Activated CD8-positive, alpha-beta memory T cell treated with anti-CD3 and anti-CD28 coated beads, Interleukin-2, amount 50 U/mL, for 48 hours (primary cell): ENCODE results near the gene COPS7A.
"Not testable (repeated sequence)": the region's sequence is repeated elsewhere in the genome, so short reads cannot be mapped to it uniquely, and the experiment has no call there.

ENCODE experiments used
- DNase-seq: peaks from one replicate; pipeline ENCODE4 v3.0.0-alpha.2; 2020

COPS7A gene

GRCh38 chr12:6703631-6704030 lies 20.2 kb upstream of the COPS7A start:
- no peak for DNase-seq

- DNase-seq, result not testable (repeated sequence)
These were observed 15.5 kb upstream of the COPS7A start for GRCh38 chr12:6708351-6708750.

GRCh38 chr12:6708960-6709394 lies 14.9 kb upstream of the COPS7A start:
- DNase-seq, result peak; percentile 60

GRCh38 chr12:6716031-6716873 lies 7.6 kb upstream of the COPS7A start:
- DNase-seq, result not testable (repeated sequence)

- DNase-seq, result no peak
These were observed 6.9 kb upstream of the COPS7A start for GRCh38 chr12:6716874-6717437.

- no peak for DNase-seq
These were observed 983 bp upstream of the COPS7A start for GRCh38 chr12:6722863-6723262.

- DNase-seq, result peak; percentile 70
These were observed 557 bp downstream of the COPS7A start for GRCh38 chr12:6724409-6724797.

GRCh38 chr12:6725350-6725749 lies 1.5 kb downstream of the COPS7A start:
- DNase-seq, result no peak

GRCh38 chr12:6729186-6729585 lies 5.3 kb downstream of the COPS7A start:
- no peak for DNase-seq

GRCh38 chr12:6730169-6730568 lies 6.3 kb downstream of the COPS7A start:
- no peak for DNase-seq

GRCh38 chr12:6734506-6735387 lies 10.9 kb downstream of the COPS7A start:
- DNase-seq, result no peak

- no peak for DNase-seq
These were observed 11.8 kb downstream of the COPS7A start for GRCh38 chr12:6735448-6736191.

- DNase-seq, result no peak
These were observed 12.9 kb downstream of the COPS7A start for GRCh38 chr12:6736754-6737153.

GRCh38 chr12:6742080-6742479 lies 18.2 kb downstream of the COPS7A start:
- not testable (repeated sequence) for DNase-seq

GRCh38 chr12:6742834-6743233 lies 19.0 kb downstream of the COPS7A start:
- DNase-seq, result no peak

- DNase-seq, result not testable (repeated sequence)
These were observed 19.5 kb downstream of the COPS7A start for GRCh38 chr12:6743300-6743699.

- no peak for DNase-seq
These were observed 22.1 kb downstream of the COPS7A start for GRCh38 chr12:6745741-6746525.

- DNase-seq, result no peak
These were observed 23.4 kb downstream of the COPS7A start for GRCh38 chr12:6747216-6747615.

GRCh38 chr12:6748761-6749160 lies 24.9 kb downstream of the COPS7A start:
- no peak for DNase-seq

- no peak for DNase-seq
These were observed 26.7 kb downstream of the COPS7A start for GRCh38 chr12:6750506-6750905.

- DNase-seq, result no peak
These were observed 27.9 kb downstream of the COPS7A start for GRCh38 chr12:6751767-6752166.
